Measurements from ENCODE around the gene TTC38. TPM values are rescaled to one million over a fixed set of nuclear protein-coding genes. Genes with fewer than 3 reads are reported as not detected.
"Not testable (repeated sequence)": the region's sequence is repeated elsewhere in the genome, so short reads cannot be mapped to it uniquely, and the experiment has no call there.

The TTC38 gene
- total RNA-seq, 1 donor = 16.3 TPM

DNA sequence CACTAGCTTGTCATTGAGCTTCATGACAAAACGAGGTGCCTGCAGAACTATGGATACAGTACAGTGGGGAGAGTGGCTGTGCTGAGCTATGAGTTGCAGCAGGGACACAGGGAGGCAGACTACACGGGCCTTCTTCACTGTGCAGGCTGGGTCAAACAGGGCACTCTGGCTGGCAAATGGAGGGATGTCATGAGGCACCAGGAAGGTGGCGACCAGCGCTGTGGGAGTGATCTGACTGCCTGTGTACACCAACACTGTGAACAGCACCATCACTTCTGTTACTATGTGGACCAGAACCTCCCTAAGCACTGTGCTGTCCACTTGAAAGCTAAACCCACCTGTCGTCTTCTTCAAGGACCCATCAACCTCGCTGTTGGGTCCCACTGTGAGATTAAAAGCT, 7.8 kb upstream of the TTC38 start:
- Histone ChIP-seq H3K9me3 (ENCODE audit: low read depth, low read length) (no peaks in the 10 kb centered on the region), H3K4me3 (ENCODE audit: low read length) (no peak overlapping the region), H3K27me3 (ENCODE audit: insufficient read depth, low read length) (peaks cover 21% of the 10 kb centered on the region), H3K4me1 (ENCODE audit: insufficient read depth, low read length) (peaks cover 16% of the 10 kb centered on the region)

DNA sequence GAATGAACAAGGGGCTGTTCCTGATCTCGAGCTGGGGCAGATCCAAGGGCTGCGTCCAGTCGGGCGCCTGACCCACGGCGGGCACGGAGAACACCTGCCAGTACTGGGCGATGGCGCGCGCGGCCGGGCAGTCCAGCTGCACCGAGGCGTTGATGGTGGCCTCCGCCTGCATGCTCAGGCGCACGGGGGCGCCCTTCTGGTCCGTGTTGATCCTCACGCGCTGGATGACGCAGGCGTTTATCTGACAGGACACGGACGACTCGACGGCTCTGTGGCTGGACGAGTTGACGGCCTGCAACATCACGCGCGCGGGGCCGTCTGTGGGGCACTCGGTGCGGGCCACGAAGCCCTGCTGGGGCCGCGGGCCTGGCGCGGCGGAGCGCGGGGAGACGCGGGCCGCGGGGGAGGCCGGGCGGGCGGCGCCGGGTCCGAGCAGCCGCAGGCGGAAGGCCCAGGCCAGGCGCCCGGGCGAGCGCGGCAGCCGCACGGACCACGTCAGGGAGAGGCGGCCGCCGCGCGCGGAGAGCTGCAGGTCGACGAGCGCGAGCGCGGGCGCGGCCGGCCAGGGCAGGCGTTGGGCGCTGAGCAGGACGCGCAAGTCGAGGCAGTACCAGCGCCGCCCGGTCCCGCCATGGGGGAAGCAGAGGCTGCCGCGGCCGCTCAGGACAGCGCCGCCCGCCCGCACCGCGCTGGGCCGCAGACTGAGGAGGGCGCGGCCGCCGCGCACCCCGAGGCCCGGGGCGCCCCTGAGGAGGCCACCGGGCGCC, 5.2 kb upstream of the TTC38 start:
- H3K4me1 ChIP-seq (ENCODE audit: insufficient read depth, low read length) = peaks cover 20% of the 10 kb centered on the region
- H3K27me3 ChIP-seq (ENCODE audit: insufficient read depth, low read length) = peaks cover 21% of the 10 kb centered on the region
- no peak overlapping the region for H3K4me3 ChIP-seq (ENCODE audit: low read length)
- H3K9me3 ChIP-seq (ENCODE audit: low read depth, low read length) = no peaks in the 10 kb centered on the region

DNA sequence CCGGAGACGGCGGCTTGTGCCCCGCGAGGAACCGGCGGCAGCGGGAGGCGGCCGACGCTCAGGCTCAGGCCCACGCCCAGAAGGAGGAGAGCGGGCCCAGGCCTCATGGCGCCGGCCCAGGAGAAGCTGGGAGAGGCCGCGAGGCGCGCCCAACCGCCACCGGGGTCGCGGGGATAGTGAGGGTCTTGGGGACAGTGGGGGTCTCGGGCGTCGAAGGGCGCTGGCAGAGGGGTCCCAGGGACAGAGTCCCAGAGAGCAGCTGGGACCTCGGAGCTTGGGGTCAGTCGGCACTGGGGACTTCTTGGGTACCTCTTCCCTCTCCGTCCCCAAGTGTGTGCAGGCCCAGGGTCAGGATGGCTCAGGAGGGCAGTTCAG, 4.6 kb upstream of the TTC38 start, which contains the start of gene PKDREJ:
TSS of gene PKDREJ (minus strand) at position 128 of the 375 bp plus-strand sequence. CDS start at position 107, 21 bp downstream.
- Histone ChIP-seq H3K27me3 (ENCODE audit: insufficient read depth, low read length) (peaks cover 21% of the 10 kb centered on the region), H3K4me3 (ENCODE audit: low read length) (no peak within 1 kb of the TSS), H3K9me3 (ENCODE audit: low read depth, low read length) (no peaks in the 10 kb centered on the region), H3K4me1 (ENCODE audit: insufficient read depth, low read length) (peaks cover 22% of the 10 kb centered on the region)

DNA sequence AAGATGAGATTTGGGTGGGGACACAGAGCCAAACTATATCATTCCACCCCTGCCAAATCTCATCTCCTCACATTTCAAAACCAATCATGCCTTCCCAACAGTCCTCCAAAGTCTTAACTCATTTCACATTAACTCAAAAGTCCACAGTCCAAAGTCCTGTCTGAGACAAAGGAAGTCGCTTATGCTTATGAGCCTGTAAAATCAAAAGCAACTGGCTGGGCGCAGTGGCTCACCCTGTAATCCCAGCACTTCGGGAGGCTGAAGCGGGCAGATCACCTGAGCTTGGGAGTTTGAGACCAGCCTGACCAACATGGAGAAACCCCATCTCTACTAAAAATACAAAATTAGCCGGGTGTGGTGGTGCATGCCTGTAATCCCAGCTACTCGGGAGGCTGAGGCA, 3.3 kb upstream of the TTC38 start:
- H3K27me3 ChIP-seq (ENCODE audit: insufficient read depth, low read length) = peaks cover 21% of the 10 kb centered on the region
- H3K9me3 ChIP-seq (ENCODE audit: low read depth, low read length); H3K4me3 ChIP-seq (ENCODE audit: low read length): not testable (repeated sequence)
- peaks cover 22% of the 10 kb centered on the region for H3K4me1 ChIP-seq (ENCODE audit: insufficient read depth, low read length)

DNA sequence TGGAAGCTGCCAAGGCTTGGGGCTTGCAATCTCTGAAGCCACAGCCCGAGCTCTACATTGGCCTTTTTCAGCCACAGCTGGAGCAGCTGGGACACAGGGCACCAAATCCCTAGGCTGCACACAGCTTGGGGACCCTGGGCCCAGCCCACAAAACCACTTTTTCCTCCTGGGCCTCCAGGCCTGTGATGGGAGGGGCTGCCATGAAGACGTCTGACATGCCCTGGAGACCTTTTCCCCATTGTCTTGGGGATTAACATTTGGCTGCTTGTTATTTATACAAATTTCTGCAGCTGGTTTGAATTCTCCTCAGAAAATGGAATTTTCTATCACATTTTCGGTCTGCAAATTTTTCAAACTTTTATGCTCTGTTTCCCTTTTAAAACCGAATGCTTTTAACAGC, 2.2 kb upstream of the TTC38 start:
- H3K4me1 ChIP-seq (ENCODE audit: insufficient read depth, low read length) = peaks cover 18% of the 10 kb centered on the region
- H3K4me3 ChIP-seq (ENCODE audit: low read length) = not testable (repeated sequence)

DNA sequence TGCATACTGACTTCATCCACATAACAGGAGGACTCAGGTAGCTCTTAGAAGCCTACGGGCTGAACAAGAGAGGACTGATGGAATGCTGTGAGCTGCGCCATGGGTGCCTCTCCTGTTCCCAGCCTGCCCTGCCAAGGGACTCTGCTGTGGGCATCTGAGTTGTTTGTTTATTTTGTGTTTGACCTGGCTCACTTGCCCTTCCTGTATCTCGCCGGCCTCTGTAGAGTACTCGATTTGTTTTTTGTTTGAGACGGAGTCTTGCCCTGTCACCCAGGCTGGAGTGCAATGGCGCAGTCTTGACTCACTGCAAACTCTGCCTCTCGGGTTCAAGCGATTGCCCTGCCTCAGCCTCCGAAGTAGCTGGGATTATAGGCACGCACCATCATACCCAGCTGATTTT, 1.8 kb downstream of the TTC38 start:
- no peak overlapping the region for H3K4me3 ChIP-seq (ENCODE audit: low read length)
- peaks cover 18% of the 10 kb centered on the region for H3K4me1 ChIP-seq (ENCODE audit: insufficient read depth, low read length)
- no peaks in the 10 kb centered on the region for H3K9me3 ChIP-seq (ENCODE audit: low read depth, low read length)
- H3K27me3 ChIP-seq (ENCODE audit: insufficient read depth, low read length) = no peaks in the 10 kb centered on the region

More for the DNA sequence above, 2.2 kb upstream of the TTC38 start:
- not testable (repeated sequence) for H3K9me3 ChIP-seq (ENCODE audit: low read depth, low read length)
- H3K27me3 ChIP-seq (ENCODE audit: insufficient read depth, low read length) = peaks cover 21% of the 10 kb centered on the region

DNA sequence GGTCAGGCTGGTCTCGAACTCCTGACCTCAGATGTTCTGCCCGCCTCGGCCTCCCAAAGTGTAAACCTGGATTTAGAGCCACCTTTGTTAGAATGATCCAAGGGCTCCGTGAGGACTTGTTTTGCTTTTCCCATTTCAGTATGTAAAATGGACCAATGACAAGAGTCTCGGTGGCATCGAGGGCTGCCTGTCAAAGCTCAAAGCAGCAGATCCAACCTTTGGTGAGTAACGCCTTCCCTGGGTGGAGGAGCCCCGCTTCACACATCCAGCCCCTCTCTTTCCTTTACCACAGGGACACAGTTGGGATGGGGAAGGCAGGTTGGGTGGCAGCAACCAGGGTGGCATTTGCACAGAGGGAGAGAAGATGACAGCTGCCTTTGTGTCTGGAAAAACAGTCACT, 4.4 kb downstream of the TTC38 start:
- no peaks in the 10 kb centered on the region for H3K9me3 ChIP-seq (ENCODE audit: low read depth, low read length)
- H3K27me3 ChIP-seq (ENCODE audit: insufficient read depth, low read length) = no peaks in the 10 kb centered on the region
- no peak overlapping the region for H3K4me3 ChIP-seq (ENCODE audit: low read length)
- H3K4me1 ChIP-seq (ENCODE audit: insufficient read depth, low read length) = peaks cover 18% of the 10 kb centered on the region

DNA sequence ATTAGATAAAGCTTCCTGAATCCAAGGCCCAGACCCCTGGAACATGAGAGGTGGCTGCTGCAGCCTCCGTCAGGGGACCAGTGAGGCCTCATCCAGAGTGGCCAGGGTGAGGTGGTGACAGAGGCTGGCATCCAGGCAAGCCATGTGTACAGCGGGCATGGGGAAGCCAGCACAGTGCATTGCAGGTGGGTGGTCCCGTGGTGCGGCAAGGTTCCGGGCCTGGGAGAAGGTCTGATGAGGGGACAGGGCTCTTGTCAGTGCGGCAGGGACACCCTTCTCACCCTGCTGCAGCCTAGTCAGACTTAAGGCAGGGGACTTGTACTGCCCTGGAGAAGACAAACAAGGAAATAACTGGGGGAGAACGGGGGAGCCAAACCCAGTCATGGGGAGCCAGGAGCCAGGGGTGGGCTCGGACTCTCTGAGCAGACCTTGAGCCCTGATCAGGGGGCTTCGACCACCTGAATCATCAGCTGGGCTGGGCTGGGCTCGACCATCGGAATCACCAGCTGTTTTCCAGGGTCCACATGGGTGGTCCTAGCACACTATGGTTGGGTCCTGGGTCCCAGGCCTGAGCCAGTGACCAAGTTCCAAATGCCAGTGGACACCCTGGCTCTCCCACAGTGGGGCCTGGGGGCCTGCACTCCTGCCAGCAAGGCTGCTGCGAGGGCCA, 5.1 kb downstream of the TTC38 start:
- H3K4me3 ChIP-seq (ENCODE audit: low read length) = no peak overlapping the region
- H3K4me1 ChIP-seq (ENCODE audit: insufficient read depth, low read length) = peaks cover 14% of the 10 kb centered on the region
- H3K27me3 ChIP-seq (ENCODE audit: insufficient read depth, low read length) = no peaks in the 10 kb centered on the region
- H3K9me3 ChIP-seq (ENCODE audit: low read depth, low read length) = no peaks in the 10 kb centered on the region

DNA sequence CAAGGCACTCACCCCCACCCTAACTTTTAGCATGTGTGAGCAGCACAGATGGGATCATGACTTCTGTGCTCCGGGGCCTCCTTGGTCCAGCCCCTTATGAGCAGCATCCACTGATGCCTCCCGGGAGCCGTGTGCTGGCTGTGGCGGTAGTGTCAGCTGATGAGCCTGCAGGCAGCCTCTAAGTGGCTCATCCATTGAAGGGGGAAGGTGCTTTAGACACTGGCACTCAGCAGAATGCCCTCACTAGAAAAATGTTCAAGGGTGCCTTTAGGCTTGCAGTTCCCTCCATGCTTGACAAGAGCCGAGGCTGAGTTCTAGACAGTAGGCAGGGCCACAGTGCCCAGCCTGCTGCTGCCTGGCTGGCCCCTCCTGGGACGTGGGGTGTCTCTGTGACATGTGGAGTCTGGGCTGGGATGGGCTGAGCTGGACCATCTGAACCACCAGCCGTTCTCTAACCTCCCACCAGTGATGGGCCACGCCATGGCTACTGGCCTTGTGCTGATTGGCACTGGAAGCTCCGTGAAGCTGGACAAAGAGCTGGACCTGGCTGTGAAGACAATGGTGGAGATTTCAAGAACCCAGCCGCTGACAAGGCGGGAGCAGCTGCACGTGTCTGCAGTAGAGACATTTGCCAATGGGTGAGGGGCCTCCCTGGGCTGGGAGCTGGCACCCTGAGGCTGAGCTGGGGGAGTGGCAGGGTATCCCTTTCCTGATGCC, 5.8 kb downstream of the TTC38 start:
- H3K4me1 ChIP-seq (ENCODE audit: insufficient read depth, low read length) = peaks cover 8% of the 10 kb centered on the region
- no peaks in the 10 kb centered on the region for H3K9me3 ChIP-seq (ENCODE audit: low read depth, low read length)
- H3K27me3 ChIP-seq (ENCODE audit: insufficient read depth, low read length) = no peaks in the 10 kb centered on the region
- no peak overlapping the region for H3K4me3 ChIP-seq (ENCODE audit: low read length)

DNA sequence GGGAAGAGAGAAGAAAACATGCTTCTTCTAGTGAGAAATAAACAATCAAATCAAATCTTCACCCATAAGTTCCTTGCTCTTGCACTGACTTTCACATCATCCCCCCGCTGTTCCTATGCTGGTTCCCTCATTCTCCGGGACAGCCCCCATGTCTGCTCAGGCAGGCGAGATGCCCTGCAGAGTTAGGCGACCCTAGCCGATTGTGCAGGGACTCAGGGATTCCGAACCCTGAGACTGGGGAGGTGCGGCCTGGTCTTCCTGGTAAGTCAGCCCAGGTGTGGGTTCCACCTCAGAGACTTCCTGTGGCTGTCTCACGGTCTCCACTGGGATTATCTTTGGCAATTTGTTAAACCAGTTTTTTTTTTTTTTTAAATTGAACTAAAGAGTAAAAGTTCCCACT, 6.6 kb downstream of the TTC38 start:
- H3K4me3 ChIP-seq (ENCODE audit: low read length) = no peak overlapping the region
- no peaks in the 10 kb centered on the region for H3K9me3 ChIP-seq (ENCODE audit: low read depth, low read length)
- peaks cover 2% of the 10 kb centered on the region for H3K4me1 ChIP-seq (ENCODE audit: insufficient read depth, low read length)
- no peaks in the 10 kb centered on the region for H3K27me3 ChIP-seq (ENCODE audit: insufficient read depth, low read length)

DNA sequence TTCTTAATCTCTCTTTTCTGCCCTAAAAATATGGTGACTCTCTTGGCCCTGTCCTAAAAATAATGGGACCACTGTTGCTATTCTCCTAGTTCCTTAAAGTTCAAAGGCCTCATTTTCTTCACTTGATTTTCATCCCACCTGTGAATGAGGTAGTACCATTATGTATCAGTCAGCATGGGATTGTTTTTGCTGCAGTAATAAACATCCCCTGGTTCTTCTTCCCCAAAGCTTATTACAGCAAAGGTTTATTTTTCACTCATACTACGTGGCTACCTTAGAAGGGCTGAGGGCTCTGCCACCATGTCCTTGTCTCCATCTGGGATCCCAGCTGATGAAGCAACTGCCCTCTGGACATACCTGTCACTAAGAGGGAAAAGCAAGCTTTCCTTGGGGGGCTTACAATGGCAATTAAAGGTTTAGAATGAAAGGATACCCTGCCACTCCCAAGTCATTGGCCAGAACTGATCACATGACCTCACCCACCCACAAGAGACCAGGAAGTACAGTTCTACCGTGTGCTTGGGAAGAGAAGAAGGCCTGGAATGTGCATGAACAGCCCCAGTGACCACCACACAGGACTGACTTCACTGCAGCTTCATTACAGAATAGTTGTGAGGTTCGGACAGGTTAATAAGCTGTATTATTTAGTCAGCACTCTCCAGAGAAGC, 7.8 kb downstream of the TTC38 start:
- peaks cover 11% of the 10 kb centered on the region for H3K4me1 ChIP-seq (ENCODE audit: insufficient read depth, low read length)
- no peak overlapping the region for H3K4me3 ChIP-seq (ENCODE audit: low read length)
- H3K9me3 ChIP-seq (ENCODE audit: low read depth, low read length) = no peaks in the 10 kb centered on the region
- H3K27me3 ChIP-seq (ENCODE audit: insufficient read depth, low read length) = no peaks in the 10 kb centered on the region

DNA sequence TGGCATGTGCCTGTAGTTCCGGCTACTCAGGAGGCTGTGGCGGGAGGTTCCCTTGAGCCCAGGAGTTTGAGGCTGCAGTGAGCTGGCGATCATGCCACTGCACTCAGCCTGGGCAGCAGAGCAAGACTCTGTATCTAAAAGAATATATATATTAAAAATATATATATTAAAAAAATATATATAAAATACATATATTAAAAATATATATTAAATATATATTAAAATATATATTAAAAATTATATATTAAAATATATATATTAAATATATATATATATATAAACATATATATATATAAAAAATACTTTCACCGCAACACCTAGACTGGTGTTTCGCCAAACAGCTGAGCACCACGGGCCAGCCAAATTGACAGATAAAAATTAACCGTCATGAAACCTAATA, 8.8 kb downstream of the TTC38 start:
- Histone ChIP-seq H3K4me1 (ENCODE audit: insufficient read depth, low read length) (peaks cover 14% of the 10 kb centered on the region), H3K27me3 (ENCODE audit: insufficient read depth, low read length) (no peaks in the 10 kb centered on the region), H3K4me3 (ENCODE audit: low read length) (no peak overlapping the region), H3K9me3 (ENCODE audit: low read depth, low read length) (no peaks in the 10 kb centered on the region)

DNA sequence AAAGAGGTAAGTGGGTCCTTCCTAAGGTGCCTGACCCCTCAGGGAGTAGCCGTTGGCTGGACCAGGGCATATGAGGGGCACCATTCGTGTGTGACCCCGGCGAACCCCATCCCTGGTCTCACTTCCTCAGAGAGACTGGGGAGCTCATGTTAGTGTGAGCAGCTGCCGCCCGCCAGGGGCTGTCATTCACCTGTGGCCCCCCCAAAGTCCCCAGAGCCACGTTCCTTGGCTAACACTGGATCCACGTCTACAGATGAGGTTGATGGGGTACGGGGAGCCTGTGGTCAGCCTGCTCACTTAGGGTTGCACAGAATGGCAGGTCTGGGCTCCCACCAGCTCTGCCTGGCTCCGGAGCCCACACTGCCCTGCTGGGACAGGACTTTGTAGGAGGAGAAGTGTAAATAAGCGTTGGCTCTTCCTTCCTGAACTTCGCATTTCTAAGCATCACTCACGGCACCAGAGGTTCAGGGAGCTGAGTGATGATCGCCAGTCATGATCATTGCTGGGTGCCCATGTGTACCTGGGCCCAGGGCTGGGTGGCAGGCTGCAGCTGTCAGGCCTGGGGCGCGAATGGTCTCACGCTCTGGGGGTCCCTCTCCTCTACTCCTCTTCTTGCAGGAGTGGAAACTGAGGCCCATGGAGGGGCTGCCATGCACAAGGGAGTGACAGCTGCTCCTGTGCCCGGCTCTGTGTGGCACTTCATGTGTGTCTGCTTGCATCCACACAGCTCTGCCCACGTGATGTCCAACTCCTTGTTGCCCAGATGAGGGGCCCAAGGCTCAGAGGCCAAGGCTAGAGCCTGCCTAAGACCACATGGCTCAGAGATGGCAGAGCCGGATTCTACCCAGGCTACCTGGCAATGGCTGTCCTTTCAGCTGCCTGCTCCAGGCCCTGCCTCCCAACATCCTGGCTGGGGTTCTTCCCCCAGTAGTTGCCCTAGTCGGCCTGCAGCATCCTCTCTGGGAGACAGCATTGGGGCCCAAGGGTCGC, 11.1 kb downstream of the TTC38 start:
- Histone ChIP-seq H3K27me3 (ENCODE audit: insufficient read depth, low read length) (no peaks in the 10 kb centered on the region), H3K4me1 (ENCODE audit: insufficient read depth, low read length) (peaks cover 14% of the 10 kb centered on the region), H3K9me3 (ENCODE audit: low read depth, low read length) (no peaks in the 10 kb centered on the region), H3K4me3 (ENCODE audit: low read length) (no peak overlapping the region)
